HG02588 (cell line): Measurements from ENCODE around the gene ATXN7L1.
A peak's percentile ranks its signal among the peaks of the same experiment; 100 is the strongest.

Source experiments
- ATAC-seq: cut with Tn5 transposase; IDR thresholded peaks from one replicate; pipeline ENCODE4 v1.9.1; 2021; ENCODE audit warnings: mild to moderate bottlenecking, moderate library complexity; ENCODE audit not compliant: unreplicated experiment

ATXN7L1 gene

DNA sequence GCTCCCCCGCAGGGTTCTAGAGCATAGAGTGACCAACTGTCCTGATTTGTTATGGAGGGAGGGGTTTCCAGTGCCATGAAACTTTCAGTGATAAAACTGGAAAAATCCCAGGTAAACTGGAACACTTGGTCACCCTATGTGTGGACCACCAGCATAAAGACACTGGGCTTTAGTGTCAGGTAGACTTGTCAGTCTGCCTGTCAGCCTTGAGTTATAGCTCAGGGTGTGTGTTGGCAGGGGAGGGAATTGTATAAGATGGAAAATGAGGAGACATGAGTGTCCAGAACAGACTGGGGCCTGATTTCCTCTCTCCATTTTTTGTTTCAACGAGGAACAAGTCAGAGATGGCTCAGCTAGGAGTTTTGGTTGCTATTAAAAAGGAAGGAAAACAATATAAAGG lies 284.9 kb downstream of the ATXN7L1 start:
- ATAC-seq, result no peak

DNA sequence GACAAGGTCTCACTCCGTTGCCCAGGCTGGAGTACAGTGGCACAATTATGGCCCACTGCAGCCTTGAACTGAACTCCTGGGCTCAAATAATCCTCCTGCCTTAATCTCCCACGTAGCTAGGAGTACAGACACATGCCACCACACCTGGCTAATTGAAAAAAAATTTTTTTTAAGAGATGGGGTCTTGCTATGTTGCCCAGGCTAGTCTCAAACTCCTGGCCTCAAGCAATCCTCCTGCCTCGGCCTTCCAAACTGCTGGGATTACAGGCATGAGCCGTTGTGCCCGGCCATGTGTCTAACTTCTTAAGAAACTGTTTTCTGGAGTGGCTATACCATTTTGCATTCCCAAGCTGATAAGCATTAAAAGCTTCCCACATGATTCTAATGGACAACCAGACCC lies 285.6 kb downstream of the ATXN7L1 start:
- no peak for ATAC-seq

DNA sequence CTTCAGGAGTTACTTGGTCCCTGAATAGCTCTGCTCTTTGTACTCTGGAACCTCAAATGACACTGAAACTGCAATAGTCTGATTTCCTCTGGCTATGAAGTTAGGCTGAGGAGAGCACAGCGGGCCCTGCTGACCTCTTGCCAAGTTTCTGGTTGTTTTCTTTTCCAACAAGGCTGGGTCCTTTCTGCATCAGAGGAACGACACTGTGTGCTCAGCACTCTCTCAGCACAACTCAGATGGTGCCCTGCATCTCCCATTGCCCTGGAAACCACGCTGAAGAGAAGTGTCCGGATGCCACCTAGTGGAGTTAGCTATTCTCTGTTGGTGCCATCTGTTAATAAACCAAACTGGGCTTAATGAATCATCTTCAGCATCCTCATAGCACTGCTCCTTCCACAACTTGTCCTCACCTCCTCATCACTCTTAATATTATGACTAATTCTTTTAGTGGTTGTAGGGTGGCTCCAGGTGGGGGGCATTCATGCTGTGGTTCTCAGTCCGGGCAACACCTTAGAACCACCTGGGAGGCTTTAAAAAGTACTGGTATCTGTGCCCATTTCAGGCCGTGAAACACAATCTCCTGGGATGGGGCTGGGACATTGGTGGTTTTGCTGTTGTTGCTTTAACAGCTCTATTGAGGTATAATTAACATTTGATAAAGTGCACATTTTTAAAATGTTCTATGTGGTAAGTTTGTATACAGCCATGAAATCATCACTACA lies 286.9 kb downstream of the ATXN7L1 start:
- peak; percentile 81 for ATAC-seq

DNA sequence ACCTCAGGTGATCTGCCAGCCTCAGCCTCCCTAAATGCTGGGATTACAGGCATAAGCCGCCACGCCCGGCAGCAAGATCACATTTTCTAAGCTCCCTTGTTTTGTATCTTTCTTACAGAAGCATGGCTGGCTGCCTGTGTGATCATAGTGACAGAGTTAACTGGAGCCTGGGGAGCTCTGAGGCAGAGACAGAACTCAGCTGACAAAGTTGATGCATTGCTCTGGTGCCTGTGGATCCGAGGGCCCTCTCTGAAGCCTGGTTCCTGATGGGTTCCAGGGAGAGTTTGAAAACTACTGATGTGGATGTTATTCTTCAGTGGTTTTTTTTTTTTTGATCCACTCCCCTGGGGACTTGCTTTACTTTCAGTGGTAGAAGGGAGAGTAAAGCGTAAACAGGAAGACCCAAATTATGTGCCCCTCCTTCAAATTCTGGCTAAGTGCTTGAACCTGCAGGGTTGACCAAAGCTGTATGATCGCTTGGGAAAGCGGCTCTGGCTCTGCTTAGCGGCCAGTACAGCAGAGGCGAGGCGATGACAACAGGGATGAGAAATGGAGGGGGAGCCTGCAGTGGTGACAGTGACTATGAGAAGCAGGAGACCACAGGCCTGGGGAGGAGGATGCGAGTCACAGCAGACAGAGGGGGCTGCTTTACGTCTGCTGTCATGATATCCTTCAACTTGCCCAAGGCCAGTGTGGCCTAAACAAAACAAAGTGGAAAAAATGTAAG lies 288.3 kb downstream of the ATXN7L1 start:
- no peak for ATAC-seq

DNA sequence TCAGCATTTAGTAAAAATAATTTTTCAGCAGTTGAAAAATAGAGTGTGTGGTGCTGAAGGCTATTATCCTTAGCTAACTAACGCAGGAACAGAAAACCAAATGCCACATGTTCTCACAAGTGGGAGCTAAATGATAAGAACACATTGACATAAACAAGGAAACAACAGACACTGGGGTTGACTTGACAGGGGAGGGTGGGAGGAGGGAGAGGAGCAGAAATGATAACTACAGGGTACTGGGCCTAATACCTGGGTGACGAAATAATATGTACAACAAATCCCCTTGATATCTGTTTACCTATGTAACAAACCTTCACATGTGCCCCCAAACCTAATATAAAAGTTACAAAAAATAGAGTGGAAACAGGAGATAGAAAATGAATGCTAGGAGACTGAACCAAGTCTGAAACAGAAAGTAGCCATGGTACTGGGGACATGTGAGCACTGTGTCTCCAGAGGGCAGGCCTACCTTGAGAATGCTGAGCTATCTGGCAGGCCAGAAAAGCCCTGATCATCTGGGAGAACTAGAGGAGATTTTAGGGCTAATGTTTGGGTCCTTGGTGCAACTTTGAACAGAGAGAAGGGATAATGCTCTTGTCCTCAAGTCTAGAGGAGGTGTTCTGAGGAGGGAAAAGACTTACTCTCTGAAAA lies 290.4 kb downstream of the ATXN7L1 start:
- no peak for ATAC-seq

DNA sequence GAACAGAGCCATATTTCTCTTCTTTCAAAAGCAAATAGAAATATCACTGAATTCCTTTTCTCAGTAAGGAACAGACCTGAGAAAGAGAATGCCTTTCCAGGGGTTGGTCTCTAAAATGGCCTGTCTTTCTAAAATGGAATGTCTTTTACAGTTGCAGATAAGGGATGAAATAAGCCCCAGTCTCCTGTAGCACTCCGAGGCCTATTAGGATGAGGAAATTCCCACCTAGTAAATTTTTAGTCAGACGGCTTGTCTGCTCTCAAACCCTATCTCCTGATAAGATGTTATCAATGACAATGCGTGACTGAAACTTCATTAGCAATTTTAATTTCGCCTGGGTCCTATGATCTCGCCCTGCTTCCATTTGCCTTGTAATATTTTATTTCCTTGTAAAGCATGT lies 292.2 kb downstream of the ATXN7L1 start:
- no peak for ATAC-seq

DNA sequence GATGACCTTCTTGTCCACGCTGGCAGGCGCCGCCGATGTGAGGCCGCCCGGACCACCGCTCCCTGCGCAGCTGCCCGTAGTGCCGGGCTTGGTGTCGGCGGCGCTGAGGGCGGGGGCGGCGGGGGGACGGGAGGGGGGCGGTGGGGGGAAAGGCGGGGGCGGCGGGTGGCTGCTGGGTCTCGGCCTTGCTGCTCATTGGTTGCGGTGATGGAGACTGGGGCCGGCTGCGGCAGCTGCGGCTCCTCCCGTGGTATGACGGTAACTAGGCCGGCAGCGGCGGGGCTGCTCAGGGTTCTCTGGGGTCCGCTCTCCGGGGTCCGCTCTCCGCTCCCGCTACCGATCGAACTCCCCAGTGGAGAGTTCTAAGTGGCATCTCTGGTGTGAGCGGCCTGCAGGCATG lies 293.3 kb downstream of the ATXN7L1 start:
- ATAC-seq, result no peak

DNA sequence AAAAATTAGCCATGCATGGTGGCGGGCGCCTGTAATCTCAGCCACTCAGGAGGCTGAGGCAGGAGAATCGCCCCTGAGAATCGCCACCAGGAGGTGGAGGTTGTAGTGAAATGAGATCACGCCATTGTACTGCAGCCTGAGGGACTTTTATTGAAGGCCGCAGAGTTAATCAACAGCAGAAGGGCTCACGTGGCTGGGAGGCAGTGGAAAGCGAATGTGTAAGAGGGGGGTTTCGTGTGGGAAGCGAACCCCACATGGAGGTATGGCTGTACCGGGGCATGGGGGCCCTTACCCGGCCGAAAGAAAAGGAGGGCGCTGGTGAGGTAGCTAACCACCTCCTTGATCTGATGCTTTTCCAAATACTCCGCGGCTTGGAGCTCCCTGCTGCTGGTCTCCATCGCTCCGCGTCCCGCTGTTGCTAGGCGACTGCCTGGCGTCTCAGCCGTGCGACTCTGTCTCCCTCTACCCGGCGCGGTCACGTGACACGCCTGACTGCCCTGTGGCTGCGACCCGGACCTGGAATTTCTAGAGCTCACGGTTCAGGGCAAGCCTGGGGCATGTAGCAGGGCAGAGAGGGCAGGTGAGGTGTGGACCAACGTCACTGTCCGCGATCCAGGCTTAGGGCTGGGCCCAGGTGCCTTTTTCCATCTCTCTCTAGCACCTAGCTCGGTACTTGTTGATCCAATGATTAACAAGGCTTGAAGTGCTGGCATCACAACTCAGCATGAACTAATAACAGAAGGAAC lies 295.2 kb downstream of the ATXN7L1 start, which contains the start of gene EFCAB10:
Gene EFCAB10, minus strand, starts transcription at position 428 of the 746 bp plus-strand sequence. Its CDS starts 30 bp downstream, at position 398.
- peak; percentile 79 for ATAC-seq

DNA sequence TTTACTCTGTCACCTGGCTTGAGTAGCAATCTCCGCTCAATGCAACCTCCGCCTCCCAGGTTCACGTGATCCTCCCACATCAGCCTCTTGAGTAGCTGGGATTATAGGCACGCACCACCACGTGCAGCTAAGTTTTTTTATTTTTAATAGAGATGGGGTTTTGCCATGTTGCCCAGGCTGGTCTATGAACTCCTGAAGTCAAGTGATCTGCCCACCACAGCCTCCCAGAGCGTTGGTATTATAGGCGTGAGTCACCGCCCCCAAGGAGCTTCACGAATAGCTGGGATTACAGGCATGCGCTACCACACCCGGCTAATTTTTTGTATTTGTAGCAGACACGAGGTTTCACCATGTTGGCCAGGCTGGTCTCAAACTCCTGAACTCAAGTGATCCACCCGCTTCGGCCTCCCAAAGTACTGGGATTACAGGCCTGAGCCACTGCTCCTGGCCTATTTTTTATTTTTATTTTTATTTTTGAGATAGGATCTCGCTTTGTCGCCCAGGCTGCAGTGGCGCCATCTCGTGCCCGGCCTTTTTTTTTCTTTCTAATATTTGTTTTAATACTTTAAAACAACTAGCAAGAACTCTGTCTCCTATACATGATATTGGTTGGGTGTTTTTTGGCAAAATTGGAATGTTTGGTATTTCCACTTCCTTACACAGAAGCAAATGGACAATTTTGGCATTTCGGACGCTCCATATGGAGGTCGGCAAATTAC lies 296.2 kb downstream of the ATXN7L1 start:
- ATAC-seq, result no peak

DNA sequence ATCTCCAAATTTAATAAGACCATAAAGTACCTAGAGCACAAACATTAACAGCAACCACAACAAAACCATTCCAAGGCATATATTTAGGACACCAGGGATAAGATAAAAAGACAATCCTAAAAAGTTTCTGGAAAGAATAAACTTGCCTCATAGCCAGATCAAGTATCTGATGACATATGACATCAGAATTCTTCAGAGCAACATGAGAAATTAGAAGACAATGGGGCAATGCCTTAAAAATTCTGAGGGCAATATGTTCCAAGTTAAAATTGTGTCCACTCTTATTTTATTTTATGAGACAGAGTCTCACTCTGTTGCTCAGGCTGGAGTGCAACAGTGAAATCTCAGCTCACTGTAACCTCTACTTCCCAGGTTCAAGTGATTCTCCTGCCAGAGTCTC lies 297.9 kb downstream of the ATXN7L1 start:
- ATAC-seq, result no peak

DNA sequence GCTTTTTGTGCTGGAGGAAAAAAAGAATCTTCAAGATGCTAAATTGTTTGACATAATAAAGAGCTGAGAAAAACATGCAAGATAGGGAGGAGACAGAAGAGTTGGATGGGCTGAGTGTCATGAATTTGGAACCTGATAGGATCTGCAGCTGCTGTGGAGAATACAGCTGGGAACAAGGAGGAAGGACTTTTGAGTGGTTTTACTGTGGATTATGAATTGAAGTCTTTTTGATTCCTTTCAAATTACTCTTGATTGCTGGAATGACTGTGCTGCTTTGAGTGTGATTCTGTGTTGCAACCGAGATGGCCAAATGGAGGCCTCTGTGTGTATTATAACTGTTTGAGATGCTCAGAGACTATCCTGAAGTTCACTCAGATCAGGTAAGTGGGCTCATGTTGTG lies 299.1 kb downstream of the ATXN7L1 start:
- no peak for ATAC-seq

DNA sequence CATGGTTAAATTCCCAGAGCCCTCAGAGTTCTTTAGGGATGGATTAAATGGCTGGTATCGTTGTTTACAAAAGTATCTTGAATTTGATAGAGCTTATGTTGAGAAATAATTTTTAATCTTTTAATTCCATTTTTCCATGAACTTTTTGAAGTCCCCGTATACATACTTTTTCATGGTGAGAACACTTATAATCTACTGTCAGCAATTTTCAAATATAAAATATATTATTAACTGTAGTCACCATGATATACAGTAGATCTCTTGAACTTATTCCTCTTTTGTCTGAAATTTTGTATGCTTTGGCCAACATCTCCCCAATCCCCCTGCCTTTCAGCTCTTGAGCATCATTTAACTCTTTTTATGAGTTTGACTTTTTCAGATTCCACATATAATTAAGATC lies 304.5 kb downstream of the ATXN7L1 start:
- no peak for ATAC-seq

DNA sequence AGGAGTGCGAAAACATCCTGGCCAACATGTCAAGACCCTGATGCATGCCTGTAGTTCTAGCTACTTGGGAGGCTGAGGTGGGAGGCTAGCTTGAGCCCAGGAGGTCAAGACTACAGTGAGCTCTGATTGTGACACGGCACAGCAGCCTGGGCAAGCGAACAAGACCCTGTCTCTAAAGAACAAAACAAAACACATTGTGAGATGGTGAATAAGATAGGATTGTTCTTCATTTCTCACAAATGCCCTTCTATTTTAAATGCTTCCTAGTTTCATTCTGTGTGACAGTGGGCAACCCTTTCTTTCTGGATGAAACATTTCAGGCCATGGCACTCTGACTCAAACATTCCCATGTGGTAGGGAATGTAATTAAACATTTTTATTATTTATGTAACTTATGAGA lies 308.6 kb downstream of the ATXN7L1 start:
- ATAC-seq, result no peak

DNA sequence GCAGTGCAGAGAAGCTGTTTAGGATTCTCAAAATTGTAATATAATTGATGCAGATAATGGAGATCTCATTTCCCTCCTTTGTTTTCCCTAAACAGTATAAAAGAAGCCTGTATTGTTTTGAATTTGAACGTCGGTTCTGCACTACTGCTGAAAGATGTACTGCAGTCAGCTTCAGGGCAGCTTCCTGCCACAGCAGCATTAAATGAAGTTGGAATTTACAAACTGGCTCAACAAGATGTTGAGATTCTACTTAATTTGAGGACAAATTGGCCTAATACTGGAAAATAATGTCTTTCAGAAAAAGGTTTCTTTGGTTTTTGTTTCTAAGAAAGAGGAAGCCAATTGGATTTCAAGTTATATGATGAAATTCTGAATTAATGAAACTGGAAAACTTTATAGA lies 309.4 kb downstream of the ATXN7L1 start:
- ATAC-seq, result no peak

DNA sequence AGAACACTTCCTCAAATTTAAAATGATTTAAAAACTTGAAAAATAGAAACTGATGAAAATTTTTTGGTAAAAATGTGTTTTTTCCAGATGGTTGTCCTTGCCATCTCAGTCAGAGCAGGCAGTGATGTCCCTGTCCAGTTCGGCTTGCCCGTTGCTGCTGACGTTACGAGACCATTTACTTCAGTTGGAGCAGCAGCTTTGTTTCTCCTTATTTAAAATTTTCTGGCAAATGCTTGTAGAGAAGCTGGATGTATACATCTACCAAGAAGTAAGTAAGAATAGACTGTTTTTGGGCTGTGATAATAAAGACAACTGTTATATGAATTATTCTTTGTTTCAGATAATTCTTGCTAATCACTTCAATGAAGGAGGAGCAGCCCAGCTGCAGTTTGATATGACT lies 311.2 kb downstream of the ATXN7L1 start:
- ATAC-seq, result no peak

DNA sequence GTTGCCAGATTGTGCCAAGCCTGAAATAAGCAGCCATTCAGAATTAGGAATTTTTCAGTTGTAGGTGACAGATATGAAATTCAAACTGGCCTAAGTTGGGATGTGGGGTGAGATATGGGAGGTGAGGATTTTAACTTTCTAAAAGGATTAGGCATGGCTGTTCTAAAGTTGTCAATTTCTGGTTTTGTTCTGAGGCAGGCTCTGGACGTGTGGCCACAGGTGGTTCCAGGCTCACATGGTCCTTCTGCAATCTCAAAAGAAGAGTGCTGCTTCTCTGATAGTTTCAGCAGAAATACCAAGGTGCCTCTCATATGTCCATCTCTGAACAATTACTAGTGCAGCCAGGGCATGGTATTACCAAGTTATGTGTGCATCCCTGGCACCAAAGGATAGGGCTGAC lies 316.5 kb downstream of the ATXN7L1 start:
- no peak for ATAC-seq
